ELR (cell line): Measurements from ENCODE around the gene POC1A.

ENCODE experiments used
- DNase-seq: peaks from one replicate; pipeline ENCODE4 v3.0.0-alpha.2; 2015; ENCODE audit warnings: low read depth

The POC1A gene

DNA sequence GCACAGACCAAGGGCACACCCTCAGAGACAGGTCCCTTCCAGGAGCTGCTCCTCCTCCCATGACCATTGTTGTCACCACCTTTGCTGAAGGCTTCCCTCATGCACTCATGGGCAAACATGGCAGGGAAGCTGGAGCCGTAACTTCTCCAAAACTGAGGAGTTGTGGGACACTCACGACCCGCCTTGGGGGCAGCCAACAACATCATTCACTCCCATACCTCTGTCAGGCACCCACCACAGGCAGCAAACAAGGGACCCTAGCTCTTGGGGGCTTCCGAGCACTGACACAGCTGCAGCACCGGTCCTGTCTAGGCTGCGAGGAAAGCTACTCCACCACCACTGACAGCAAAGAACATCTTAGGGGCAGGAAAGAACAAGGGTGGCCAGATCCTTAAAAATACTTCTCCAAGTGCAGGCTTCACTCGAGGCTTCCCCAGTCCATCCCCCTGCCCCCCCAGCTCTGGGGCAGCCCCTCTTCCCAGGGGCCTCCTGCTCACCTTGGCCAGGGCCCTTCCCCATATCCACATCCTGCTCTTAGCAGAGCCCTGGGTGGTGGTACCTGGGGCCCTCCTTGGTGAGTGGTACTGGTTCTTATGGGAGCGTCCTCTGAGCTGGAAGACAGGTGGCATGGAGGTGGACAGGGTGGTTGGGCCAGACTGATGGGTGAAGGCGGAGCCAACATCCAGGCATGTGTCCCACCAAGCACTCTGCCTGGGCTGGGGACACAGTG, 69.8 kb downstream of the POC1A start:
- DNase-seq, result no peak

DNA sequence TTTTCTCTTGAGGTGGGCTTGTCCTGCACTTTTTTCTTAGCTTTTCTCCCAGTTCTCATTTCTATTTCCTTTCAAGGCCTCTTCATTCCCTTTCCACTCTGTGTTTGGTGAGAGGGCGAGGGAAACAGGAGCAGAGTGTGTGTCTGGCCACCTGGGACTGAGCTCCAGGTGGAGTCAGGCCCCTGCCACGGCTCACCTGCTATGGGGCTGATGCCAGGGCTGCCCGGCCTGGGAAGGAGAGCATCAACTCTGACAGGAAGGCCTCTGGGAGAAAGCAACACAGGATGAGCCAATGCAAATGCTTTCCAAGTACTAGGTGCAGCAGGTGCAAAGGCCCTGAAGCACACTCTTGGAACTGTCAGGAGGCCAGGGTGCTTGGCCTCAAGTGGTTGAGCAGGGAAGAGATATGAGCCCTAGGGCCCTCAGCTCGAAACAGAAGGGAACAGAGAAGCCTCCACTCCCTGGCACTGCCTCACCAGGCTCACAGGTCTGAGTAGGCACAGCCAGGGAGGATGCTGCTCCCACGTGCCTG, 70.6 kb downstream of the POC1A start:
- DNase-seq, result no peak

DNA sequence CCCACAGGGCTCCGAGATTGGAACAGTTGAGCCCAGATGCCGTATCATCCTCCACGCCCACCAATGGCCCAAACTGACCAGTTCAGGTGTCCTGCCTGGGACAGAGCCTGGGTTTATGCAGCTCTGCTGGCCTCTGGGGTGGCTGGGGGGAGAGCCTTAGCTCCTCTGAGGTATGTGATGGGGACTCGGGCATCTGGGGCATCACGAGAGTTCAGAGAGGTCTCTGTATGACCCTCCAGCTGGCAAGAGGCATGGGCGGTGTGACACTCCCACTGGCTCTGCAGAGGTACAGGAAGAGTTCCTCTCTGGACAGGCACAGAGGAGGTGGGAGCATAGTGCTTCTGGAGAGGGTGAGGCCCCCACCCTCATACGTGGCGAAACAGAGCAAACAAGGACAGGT, 71.3 kb downstream of the POC1A start:
- no peak for DNase-seq

DNA sequence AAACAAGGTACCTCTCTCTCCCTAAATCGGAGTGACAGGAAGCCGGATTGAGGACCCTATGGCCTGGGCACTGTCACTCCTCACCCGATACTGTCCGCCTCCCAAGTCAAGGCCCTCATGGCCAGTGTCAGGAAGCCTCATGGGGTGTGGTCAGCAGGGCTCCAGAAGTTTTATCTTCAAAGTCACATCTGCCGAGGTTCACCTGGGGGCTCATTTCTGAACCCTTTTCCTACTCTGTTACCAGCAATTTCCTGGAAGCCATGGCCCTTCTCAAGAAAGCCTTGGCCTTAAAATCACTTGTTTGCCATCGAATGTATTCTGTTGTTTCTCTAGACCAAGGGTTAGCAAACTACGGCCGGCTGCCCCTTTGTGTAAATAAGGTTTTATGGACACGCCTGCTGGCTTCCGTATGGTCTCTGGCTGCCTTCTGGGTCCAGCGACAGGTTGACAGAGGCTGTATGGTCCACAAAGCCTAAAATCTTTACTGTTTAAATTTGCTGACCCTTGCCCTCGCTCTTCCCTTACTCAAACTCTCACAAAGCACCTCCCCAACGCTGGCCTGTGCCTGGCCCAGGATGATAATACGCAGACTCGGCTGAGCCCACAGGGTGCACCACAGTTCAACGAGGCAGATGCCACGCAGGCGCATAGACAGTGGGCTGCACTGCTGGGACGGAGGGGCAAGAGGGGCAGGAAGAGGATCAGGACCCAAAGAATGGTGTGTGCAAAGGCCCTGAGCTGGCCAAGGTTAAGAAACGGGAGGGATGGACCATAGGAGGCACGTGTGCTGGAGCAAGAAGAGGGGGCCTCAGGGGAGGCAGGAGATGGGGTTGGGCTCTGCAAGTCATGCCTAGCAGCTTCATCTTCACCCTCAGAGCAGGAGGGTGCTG, 73.1 kb downstream of the POC1A start:
- no peak for DNase-seq

DNA sequence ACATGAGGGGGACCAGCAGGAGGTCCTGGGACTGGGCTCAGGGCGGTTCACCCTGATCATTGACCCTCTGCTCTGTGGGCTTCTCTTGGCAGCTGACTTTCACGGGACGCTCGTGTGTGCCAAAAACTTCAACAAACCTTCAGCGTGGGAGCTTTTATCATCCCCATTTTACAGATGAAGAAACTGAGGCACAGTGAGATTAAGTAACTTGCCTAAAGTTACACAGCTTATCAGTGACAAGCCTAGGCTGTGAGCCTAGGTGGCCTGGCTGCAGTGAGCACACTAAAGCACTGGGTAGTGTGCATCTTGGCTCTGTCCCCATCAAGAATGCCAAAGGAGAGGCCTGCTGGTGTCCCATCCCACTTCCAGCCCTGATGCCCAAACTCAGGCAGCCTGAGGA, 74.3 kb downstream of the POC1A start:
- no peak for DNase-seq

DNA sequence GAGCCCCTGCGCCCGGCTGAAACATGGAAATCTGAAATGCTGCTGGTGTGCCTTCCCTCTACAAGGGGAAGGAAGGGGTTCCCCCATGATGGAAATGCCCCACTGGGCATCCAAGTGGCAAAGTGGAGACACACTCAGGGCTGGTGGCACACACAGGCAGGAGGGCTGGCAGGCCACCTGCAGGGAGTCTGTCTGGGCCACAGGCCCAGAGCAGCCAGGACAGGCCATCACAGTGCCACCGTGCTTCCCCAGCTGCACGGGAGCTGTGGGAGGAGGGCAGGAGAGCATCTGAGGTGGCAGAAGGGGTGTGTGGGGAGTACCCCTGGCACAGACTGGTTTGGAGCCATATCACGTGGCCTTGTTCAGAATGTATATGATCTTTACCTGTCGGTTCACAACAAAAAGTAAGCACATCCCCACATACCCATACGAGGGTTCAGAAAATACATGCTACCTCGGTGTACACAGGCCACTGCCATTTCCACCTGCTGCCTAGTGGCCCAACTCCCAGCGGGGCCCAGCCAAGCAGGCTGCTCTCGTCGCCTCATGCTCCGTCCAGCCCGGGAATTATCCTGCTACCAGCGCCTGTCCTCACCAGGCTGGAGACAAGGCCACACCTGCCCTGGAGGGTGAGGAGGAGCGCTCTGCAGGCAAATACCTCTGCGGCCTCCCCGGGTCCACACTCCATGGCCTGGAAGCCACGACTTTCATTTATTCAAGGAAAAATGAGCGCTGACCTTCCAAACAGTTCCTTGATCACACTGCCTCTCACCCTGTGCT, 75.3 kb downstream of the POC1A start:
- no peak for DNase-seq

DNA sequence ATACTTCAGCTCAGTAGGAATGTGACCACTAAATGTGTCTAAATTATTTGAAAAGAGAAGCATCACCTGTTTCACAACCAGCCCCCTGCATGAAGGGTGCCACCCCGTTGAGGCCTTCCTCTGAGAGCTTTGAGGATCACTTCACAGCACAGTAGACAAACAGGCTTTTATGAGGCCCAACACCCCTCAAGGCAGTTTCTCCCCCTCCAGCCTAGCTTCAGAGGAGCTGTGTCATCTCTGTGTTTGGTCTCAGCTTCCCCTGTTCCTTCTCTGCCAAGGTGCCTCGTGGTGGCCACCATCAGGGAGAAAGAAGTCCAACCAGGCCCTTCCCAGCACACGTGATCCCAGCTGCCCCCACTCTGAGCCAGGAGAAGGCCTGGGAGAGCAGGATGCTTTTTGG, 76.3 kb downstream of the POC1A start:
- DNase-seq, result no peak

DNA sequence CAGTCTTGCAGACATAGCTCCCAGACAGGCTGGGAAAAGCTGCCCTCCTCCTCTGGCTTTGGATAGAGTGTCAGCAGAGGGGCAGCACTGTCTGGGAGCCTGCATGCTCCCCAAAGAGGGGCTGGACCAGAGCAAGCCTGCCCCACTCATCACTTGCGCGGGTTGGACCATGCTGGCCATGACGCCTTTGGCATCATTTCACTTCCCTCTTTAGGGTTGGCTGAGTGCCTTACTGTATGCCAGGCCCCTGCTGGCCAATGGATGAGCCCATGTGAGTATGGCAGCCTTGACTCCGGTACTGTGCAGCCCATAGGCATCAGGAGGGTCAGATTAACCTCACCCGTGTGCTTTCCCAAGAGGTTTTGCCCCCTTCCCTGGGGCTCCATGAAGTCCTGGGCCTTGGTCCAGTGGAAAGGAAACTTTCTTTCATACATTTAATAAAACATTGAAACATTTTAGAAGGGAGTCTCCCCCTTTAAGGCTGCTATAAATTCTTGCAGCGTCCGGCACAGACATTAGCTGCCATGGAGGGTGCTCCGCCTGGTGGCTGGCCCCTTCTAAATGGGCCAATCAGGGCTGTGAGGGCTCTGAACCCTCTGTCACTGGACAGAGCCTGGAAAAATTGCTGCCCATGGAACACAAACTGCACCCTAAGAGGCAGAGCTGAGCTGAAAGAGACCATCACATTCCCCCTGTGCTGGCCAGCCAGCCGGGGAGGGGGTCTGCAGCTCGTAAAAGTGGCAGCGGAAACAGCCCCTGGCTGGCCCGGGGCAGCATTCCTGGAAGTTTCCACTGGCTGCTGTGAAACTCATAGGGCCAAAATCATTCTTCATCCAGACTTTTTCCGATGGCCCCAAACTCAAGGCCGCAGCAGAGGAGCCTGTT, 77.1 kb downstream of the POC1A start:
- DNase-seq, result no peak

DNA sequence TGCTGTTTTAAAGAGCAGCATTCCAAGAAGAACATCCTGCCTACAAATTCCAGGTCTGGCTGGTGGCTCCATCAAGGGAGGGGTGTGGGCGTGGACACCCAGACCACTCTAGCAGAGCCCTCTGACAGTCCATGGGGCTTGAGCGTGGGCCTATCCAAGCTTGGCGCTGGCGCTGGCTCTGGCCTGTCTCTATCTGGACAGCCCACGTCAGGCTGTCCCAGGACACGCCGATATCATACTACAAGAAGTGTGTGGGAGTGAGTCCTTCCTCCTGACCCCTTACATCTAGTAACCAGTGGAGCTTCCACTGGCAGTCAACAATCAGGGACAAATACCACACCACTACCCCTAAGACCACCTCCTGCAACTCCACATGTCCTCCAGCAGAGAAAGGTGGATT, 80.7 kb downstream of the POC1A start:
- no peak for DNase-seq

DNA sequence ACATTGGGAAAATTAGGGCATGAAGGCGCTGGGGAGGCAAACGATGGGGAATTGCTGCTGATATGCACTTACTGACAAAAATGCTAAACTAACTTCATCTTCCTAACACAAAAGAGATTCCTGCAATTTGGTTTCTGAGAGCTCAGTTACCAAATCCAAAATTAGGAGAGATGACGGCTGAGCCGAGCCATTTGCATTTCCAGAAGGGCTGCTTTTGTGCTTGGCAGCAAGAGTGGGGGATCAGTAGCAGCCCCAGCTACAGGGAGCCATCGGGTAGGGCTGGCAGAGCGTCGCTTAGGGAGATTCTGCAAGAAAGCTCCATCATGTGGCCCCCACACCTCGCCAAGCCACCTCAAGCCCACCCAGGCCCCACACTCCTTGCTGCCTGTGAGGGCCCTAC, 81.8 kb downstream of the POC1A start:
- no peak for DNase-seq

DNA sequence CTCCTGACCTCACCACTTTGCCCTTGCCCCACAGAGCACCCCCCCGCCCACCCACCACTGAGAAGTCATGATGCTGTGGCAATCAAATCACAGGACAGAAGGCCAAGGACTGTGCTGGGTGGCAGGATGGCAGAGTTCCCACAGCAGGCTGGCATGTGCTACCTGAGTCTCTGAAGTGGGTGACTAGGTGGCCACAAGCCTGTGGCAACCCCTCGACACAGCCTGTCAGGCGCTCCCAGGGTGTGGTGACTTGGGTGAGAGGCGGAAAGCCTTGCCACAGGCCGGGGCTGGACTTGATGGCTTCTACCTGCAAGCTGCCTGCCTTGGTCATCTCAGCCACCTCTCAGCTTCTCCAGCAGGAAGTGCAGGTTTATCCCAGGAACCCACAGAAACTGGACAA, 82.2 kb downstream of the POC1A start:
- no peak for DNase-seq

DNA sequence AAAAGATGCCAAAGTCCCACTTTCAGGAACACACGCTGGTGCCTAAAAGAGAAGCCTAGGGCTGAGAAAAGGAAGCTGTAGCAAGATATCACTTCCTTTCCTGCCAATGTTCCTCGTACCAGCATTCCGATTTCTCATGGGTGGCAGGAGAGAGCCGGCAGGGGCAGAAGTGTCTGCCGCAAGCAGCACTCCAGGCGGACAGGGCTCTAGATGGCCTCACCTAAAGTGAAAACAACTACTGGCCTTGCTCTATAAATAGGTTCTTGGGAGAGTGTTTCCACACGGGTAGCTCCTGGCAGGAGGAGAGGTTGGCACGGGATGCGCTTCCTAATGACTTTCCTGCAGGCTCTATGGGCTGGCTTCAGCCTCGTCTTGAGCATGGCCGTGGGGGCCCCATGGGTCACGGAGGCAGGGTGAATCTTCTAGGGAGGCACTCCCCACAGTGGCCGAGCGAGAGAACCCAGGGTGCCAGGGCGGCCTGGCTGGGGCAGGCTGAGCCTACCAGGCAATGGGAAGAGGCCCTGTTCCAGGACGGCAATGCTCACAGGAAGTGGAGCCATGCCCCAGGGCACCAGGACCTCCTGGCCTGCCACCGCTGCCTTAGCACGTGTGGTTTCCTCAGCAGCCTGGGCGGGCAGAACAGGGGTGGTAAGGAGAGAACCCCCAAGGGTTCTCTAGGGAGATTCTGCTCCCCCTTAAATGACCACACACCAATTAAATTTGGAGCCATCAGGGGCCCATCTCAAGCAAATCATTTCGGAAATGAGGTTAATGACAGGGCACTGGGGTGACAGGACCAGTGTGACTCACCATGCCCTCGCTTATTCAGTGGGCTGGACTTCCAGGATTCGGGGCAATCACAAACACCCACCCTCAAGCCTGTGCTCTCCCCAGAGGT, 83.2 kb downstream of the POC1A start:
- DNase-seq, result peak; percentile 53

DNA sequence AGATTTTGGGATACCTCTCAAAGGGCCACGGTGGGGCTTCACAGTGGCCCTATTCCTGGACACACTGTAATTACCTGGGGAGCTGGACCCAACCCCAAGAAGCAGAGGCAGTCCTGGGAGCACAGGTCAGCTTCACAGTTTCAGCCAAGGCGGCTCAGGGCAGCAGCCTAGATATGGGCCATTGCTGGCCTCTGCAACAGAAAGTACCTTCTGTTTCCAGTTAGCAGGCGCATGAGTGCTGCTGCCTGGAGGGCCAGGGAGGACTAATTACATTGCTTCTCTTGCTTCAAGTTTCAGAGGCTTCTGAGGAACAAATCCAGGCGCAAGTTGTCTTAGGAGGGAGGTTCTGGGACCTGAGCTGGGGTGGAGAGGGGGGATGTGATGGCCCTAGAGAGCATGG, 84.4 kb downstream of the POC1A start:
- DNase-seq, result no peak

DNA sequence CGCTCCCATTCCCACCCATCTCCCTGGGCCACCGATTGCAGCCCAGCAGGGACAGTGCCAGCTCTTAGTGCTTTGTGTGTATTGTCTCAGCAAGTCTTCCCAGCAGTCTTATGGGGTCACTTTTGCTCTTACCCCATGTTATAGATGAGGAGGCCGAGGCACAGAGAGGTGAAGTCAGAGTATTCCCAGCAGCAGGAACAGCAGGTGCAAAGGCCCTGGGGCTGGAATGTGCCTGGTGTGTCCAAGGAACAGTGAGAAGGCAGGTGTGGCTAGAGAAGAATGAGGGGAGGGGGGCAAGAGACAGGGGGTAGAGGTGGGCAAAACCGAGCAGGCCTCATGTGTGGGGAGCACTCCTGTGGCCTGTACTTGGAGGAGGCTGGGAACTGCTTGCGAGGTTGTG, 85.1 kb downstream of the POC1A start:
- no peak for DNase-seq

DNA sequence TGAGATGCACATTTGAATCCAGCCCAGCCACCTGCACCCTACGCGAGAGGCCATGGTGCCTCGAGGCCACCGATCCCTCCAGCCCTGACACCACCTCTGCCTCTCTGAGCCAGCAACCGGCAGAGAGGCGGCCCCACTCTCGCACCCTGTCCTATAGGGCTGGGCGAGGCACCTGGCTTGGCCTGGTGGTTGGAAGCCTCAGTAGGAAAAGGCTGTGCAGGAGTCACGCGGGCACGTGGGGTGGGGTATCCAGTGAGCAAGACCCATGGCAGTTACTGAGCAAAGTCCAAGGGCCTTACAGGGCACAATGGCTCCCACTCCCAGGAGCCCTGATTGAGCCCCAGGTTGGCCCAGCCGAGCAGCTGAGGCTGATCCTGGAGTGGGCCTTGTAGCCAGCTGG, 85.5 kb downstream of the POC1A start:
- no peak for DNase-seq

DNA sequence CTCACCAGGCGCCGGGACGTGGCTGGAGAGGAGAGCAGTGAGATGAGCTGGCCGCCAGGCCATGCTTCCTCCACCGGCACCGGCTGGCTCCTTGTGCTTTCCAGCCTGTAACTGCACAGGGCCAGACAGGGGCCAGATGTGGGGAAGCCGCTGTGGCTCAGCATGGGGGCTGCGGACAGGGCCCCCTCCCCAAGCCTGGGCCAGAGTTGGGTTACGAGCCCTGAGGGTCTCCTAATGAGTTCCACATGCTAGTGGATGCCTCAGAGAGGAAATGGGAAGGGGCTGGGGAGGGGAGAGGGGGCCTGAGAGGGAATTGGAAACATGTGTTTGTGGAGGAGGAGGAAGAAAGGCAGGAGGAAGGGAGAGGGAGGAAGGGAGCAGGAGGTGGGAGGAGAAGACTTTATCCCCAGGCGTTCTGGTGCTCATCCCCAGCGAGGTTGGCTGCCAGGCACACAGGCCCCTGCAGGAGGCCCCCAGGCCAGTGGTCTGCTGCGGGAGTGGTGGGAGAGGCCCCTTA, 86.1 kb downstream of the POC1A start:
- no peak for DNase-seq

DNA sequence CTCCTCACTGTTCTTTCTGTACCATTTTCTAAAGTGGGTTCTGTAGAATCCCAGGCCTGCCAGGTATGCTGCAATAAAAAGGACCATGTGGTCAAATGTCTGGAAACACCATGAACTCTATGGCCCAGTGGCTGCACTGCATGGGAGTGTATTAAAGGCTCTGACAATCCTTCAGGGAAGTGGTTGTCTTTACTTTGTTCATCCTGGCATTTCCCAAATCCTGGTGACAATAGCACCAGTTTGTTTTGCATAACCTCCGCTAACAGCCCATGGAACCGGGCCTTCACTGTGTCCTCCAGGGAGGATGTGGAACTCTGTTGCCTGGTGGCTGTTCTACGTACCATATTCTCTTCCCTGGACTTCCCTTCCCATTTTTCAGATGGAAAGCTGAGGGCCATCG, 86.7 kb downstream of the POC1A start:
- no peak for DNase-seq

DNA sequence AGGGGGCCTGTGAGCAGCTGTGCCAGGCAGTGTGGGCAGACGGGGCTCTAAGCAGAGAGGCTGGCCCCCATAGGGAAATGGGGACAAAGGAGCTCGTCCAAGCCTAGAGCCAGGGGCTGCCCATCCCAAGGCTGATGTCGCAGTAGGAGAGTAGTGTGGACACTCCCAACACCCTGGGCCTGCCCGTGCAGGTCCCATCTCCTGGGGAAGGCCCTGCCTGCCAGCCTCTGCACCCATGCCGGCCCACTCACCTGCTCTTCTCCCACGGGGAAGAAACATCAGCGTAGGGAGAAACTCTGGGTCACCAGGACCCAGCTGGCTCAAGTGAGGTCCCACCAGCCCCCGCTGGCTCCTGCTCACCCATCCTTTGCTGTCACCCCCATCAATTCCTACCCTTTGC, 87.2 kb downstream of the POC1A start:
- DNase-seq, result no peak

DNA sequence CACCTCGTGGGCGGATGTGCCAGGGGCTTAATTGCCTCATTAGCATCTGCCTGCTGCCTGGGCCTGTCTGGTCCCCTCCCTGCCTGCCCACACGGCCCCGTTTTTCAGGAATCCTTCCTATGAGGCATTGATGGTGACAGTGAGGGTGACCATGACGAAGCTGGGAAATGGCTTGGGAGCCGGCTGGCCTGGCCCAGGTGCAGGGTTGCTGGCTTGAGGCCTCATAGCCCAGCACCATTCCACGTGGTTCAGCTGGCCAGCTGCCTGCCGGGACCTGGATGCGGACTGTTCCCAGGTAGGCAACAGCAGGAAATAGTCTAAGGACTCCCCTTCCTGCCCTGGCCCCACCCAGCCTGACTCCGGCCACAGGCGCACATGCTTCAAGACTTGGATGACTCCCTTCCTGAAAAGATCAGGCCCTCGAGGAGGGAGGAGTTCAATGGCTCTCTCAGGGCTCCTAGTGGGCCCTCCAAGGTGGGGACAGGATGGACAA, 88.9 kb downstream of the POC1A start:
- DNase-seq, result peak; percentile 37

DNA sequence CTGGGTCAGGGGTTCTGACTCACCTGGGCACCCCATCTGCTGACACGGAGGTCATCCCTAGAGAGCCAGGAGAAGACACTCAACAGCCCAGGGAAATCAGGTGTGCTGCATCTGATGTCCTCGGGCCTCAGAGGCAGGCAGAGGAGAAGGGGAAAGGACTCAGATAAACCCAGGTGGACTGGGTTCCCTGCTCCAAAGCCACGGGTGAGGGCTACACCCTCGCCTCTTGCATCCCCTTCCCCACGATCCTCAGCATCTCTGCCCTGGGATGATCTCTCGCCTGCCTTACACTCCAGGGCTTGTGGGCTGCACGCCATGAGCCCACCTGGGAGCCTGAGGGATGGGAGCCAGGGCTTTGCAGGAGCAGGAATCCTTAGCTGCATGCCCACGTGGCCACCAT, 89.7 kb downstream of the POC1A start:
- DNase-seq, result no peak
